DOHH2 (cell line): ENCODE results near the gene ZBTB16.

Experiments
- EZH2phosphoT487 ChIP-seq: fragments of 200-600 bp; sonication (generic); IDR thresholded peaks from 2 replicates; pipeline ENCODE4 v1.6.1; 2017; ENCODE audit warnings: borderline replicate concordance, mild to moderate bottlenecking, antibody characterized with exemption, low read length, moderate library complexity, mixed read lengths
- TF ChIP-seq, protein P1 (sequence below): fragments of 200-600 bp; sonication (generic); IDR thresholded peaks from one replicate; pipeline ENCODE4 v1.5.1; 2014; ENCODE audit warnings: antibody characterized with exemption, mild to moderate bottlenecking, low read depth, low read length; ENCODE audit not compliant: poor library complexity, severe bottlenecking

GRCh38 chr11:114280696-114281095 lies 221.2 kb downstream of the ZBTB16 start:
- TF ChIP-seq, protein P1, sequence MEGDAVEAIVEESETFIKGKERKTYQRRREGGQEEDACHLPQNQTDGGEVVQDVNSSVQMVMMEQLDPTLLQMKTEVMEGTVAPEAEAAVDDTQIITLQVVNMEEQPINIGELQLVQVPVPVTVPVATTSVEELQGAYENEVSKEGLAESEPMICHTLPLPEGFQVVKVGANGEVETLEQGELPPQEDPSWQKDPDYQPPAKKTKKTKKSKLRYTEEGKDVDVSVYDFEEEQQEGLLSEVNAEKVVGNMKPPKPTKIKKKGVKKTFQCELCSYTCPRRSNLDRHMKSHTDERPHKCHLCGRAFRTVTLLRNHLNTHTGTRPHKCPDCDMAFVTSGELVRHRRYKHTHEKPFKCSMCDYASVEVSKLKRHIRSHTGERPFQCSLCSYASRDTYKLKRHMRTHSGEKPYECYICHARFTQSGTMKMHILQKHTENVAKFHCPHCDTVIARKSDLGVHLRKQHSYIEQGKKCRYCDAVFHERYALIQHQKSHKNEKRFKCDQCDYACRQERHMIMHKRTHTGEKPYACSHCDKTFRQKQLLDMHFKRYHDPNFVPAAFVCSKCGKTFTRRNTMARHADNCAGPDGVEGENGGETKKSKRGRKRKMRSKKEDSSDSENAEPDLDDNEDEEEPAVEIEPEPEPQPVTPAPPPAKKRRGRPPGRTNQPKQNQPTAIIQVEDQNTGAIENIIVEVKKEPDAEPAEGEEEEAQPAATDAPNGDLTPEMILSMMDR: peak; percentile 59
- TF ChIP-seq EZH2phosphoT487: no peak
